GM12878 (cell line): ENCODE measurements around the gene FABP7.

ENCODE experiments used
- CEBPB ChIP-seq, 2 experiments: fragments of 150-350 bp in 1 of 2; IDR thresholded peaks; 2 replicates each; pipeline ENCODE4 v1.6.1; 2012 to 2014; ENCODE audit warnings: low read depth in 2 of 2, low read length in 2 of 2, borderline replicate concordance in 1 of 2, inconsistent platforms in 1 of 2
- HDAC6 ChIP-seq: fragments of 200-600 bp; sonication (generic); IDR thresholded peaks from one replicate; pipeline ENCODE4 v1.8.0; 2017; ENCODE audit warnings: antibody characterized with exemption; ENCODE audit not compliant: unreplicated experiment
- MYC ChIP-seq: IDR thresholded peaks from 2 replicates; pipeline ENCODE4 v1.6.1; 2011; ENCODE audit warnings: mild to moderate bottlenecking, low read length, moderate library complexity, inconsistent platforms; ENCODE audit not compliant: insufficient read depth, insufficient replicate concordance, insufficient read length, severe bottlenecking
- POLR2A ChIP-seq: IDR thresholded peaks from 2 replicates; pipeline ENCODE4 v1.6.1; 2011; ENCODE audit warnings: low read depth, mild to moderate bottlenecking, low read length
- TAF1 ChIP-seq: IDR thresholded peaks from 2 replicates; pipeline ENCODE4 v1.6.1; 2011; ENCODE audit warnings: mild to moderate bottlenecking, low read depth, low read length, borderline replicate concordance
- TF ChIP-seq, protein P1 (sequence below), 3 experiments: IDR thresholded peaks in 2 of 3; conservative IDR thresholded peaks in 1 of 3; 2 replicates each; pipeline ENCODE4 v1.5.1; 2011; ENCODE audit warnings: low read depth in 3 of 3, low read length in 3 of 3, mild to moderate bottlenecking in 3 of 3, control low read depth in 2 of 3, moderate library complexity in 2 of 3, inconsistent platforms in 1 of 3, mixed read lengths in 1 of 3; ENCODE audit not compliant: control insufficient read depth in 2 of 3, insufficient read depth in 1 of 3; ENCODE audit errors: extremely low read depth in 1 of 3
- TF ChIP-seq, protein P2 (sequence below): IDR thresholded peaks from 2 replicates; pipeline ENCODE4 v1.6.1; 2012; ENCODE audit warnings: low read depth, low read length, improper control_type of control experiment

GRCh38 chr6:122778985-122779661, 393 bp upstream of the FABP7 start:
- TF ChIP-seq, protein P1, sequence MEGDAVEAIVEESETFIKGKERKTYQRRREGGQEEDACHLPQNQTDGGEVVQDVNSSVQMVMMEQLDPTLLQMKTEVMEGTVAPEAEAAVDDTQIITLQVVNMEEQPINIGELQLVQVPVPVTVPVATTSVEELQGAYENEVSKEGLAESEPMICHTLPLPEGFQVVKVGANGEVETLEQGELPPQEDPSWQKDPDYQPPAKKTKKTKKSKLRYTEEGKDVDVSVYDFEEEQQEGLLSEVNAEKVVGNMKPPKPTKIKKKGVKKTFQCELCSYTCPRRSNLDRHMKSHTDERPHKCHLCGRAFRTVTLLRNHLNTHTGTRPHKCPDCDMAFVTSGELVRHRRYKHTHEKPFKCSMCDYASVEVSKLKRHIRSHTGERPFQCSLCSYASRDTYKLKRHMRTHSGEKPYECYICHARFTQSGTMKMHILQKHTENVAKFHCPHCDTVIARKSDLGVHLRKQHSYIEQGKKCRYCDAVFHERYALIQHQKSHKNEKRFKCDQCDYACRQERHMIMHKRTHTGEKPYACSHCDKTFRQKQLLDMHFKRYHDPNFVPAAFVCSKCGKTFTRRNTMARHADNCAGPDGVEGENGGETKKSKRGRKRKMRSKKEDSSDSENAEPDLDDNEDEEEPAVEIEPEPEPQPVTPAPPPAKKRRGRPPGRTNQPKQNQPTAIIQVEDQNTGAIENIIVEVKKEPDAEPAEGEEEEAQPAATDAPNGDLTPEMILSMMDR (IDR thresholded peaks at IDR 0.05 in 2 of 3, conservative IDR thresholded peaks at IDR 0.05 in 1 of 3; ENCODE audit: control insufficient read depth in 2 of 3, extremely low read depth in 1 of 3, insufficient read depth in 1 of 3, low read depth in 3 of 3, low read length in 3 of 3), result no peak
- TF ChIP-seq, protein P2, sequence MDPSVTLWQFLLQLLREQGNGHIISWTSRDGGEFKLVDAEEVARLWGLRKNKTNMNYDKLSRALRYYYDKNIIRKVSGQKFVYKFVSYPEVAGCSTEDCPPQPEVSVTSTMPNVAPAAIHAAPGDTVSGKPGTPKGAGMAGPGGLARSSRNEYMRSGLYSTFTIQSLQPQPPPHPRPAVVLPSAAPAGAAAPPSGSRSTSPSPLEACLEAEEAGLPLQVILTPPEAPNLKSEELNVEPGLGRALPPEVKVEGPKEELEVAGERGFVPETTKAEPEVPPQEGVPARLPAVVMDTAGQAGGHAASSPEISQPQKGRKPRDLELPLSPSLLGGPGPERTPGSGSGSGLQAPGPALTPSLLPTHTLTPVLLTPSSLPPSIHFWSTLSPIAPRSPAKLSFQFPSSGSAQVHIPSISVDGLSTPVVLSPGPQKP, result no peak
- no peak for TF ChIP-seq POLR2A
- TF ChIP-seq HDAC6, result no peak
- no peak for TF ChIP-seq MYC
- no peak for TF ChIP-seq CEBPB (IDR thresholded peaks at IDR 0.05; ENCODE audit: borderline replicate concordance in 1 of 2, low read depth in 2 of 2, low read length in 2 of 2)
- TF ChIP-seq TAF1, result no peak
